HCT116 (cell line): Measurements from ENCODE around the gene ZFHX3.

ENCODE experiments used
- ATF3 ChIP-seq: IDR thresholded peaks from 2 replicates; pipeline ENCODE4 v1.6.1; 2012
- CBX3 ChIP-seq: IDR thresholded peaks from 2 replicates; pipeline ENCODE4 v1.6.1; 2012; ENCODE audit warnings: low read depth
- CTCF ChIP-seq, 3 experiments: fragments of 200-600 bp in 1 of 3; sonication (generic) in 1 of 3; IDR thresholded peaks in 2 of 3; conservative IDR thresholded peaks in 1 of 3; 2 replicates each; pipeline ENCODE4 v1.5.1; 2012 to 2017; ENCODE audit warnings: low read depth in 2 of 3, low read length in 2 of 3, antibody characterized with exemption in 1 of 3, borderline replicate concordance in 1 of 3, control low read depth in 1 of 3, mild to moderate bottlenecking in 1 of 3, mixed read lengths in 1 of 3, mixed run types in 1 of 3, moderate library complexity in 1 of 3; ENCODE audit not compliant: insufficient read depth in 1 of 3
- EZH2 ChIP-seq: fragments of 200-600 bp; sonication (generic); IDR thresholded peaks from 2 replicates; pipeline ENCODE4 v1.6.1; 2017; ENCODE audit warnings: antibody characterized with exemption, mixed run types
- POLR2A ChIP-seq: IDR thresholded peaks from 2 replicates; pipeline ENCODE4 v1.7.0; 2011; ENCODE audit warnings: borderline replicate concordance; ENCODE audit not compliant: insufficient read depth, insufficient read length; ENCODE audit errors: extremely low read depth
- POLR2AphosphoS5 ChIP-seq: IDR thresholded peaks from 2 replicates; pipeline ENCODE4 v1.6.1; 2011; ENCODE audit warnings: mild to moderate bottlenecking, low read depth, low read length, moderate library complexity
- RAD21 ChIP-seq: IDR thresholded peaks from 2 replicates; pipeline ENCODE4 v1.6.1; 2012; ENCODE audit warnings: low read depth, mild to moderate bottlenecking
- SIN3A ChIP-seq: IDR thresholded peaks from 2 replicates; pipeline ENCODE4 v1.6.1; 2012; ENCODE audit warnings: low read depth
- SRF ChIP-seq: IDR thresholded peaks from 2 replicates; pipeline ENCODE4 v1.6.1; 2012; ENCODE audit warnings: low read depth
- YY1 ChIP-seq: IDR thresholded peaks from 2 replicates; pipeline ENCODE4 v1.6.1; 2011; ENCODE audit warnings: low read length, low read depth, moderate library complexity, mild to moderate bottlenecking; ENCODE audit not compliant: insufficient replicate concordance; ENCODE audit errors: extremely low read depth
- ZBTB33 ChIP-seq: IDR thresholded peaks from 2 replicates; pipeline ENCODE4 v1.6.1; 2011; ENCODE audit warnings: mild to moderate bottlenecking, low read length, moderate library complexity; ENCODE audit not compliant: insufficient replicate concordance; ENCODE audit errors: extremely low read depth

- TF ChIP-seq ATF3 (no peak), POLR2AphosphoS5 (no peak), SIN3A (no peak), CTCF (IDR thresholded peaks at IDR 0.05 in 2 of 3, conservative IDR thresholded peaks at IDR 0.05 in 1 of 3; ENCODE audit: borderline replicate concordance in 1 of 3, insufficient read depth in 1 of 3, low read depth in 2 of 3, low read length in 2 of 3) (no peak), ZBTB33 (no peak), POLR2A (no peak), EZH2 (no peak), SRF (no peak), RAD21 (no peak), CBX3 (no peak), YY1 (no peak)
These were observed 6.5 kb upstream of the ZFHX3 start for GRCh38 chr16:73054498-73054812.
